Heart left ventricle (tissue), 13 donors: ENCODE results near the gene KRTCAP2.

ENCODE experiments used
- CTCF ChIP-seq, 12 donors: fragments of 200-600 bp; sonication (generic) in 4 of 12; IDR thresholded peaks; one replicate each; pipeline versions ENCODE4 v1.5.0 to v1.8.0; 2018 to 2022; ENCODE audit warnings: antibody characterized with exemption in 12 of 12, mild to moderate bottlenecking in 5 of 12
- POLR2A ChIP-seq, 2 donors: fragments of 450-650 bp; IDR thresholded peaks; one replicate each; pipeline ENCODE4 v1.6.1; 2017; ENCODE audit warnings: antibody characterized with exemption in 2 of 2, mild to moderate bottlenecking in 2 of 2, moderate library complexity in 2 of 2
- donor health status: ischemic (EF 13 %, LVEDD 7.1; RV severe dilation, severe dysfunction).
- donor health status: DM: no; HTN: yes; CAD: no.
- donor health status: DM: no; HTN: no; CAD: no.
- donor health status: ischemic (EF 25% LVEDD 6.9; RV normal size, moderate dysfunction).
- donor health status: ischemic (EF 25% LVEDD 5.7; RV mildly dilated, moderate dysfunction).
- donor health status: ischemic (EF 35%, LVEDD 5.7; RV mildly dilated, moderate dysfunction).
- donor health status: nonischemic (EF 11% LVEDD 7.7; RV severe dilation, severe dysfunction).
- donor health status: DM: yes; HTN: yes; CAD: no.
- donor health status: PGD.
- donor health status: ischemic (EF 29% LVEDD 5.4; RV normal size, mild dysfunction).
- donor health status: nonischemic (EF 23%, LVEDD 6.1; RV moderate dilation, normal function).

GRCh38 chr1:155184351-155184811 lies 11.3 kb upstream of the KRTCAP2 start:
- TF ChIP-seq CTCF (IDR thresholded peaks at IDR 0.05) (no peak), POLR2A (IDR thresholded peaks at IDR 0.05) (no peak)
